VCaP (cell line): ENCODE data around the gene DUSP16.

ENCODE experiments used
- H3K27ac ChIP-seq: fragments of 450-650 bp; 2 replicates; pipeline ENCODE4 v1.5.1; 2017
- CTCF ChIP-seq: fragments of 450-650 bp; conservative IDR thresholded peaks from 2 replicates; pipeline ENCODE4 v1.5.1; 2017; ENCODE audit warnings: mild to moderate bottlenecking, moderate library complexity

The DUSP16 gene

GRCh38 chr12:12531194-12531593 lies 31.5 kb downstream of the DUSP16 start:
- TF ChIP-seq CTCF: no peak
- no peak overlapping the region for H3K27ac ChIP-seq

GRCh38 chr12:12529783-12530421 lies 32.8 kb downstream of the DUSP16 start:
- no peak for TF ChIP-seq CTCF
- no peak overlapping the region for H3K27ac ChIP-seq

- no peak for TF ChIP-seq CTCF
- H3K27ac ChIP-seq: no peak overlapping the region
Observed at GRCh38 chr12:12528361-12529270, 34.0 kb downstream of the DUSP16 start.

- no peak overlapping the region for H3K27ac ChIP-seq
- no peak for TF ChIP-seq CTCF
Observed at GRCh38 chr12:12527820-12528296, 34.8 kb downstream of the DUSP16 start.

GRCh38 chr12:12524128-12524527 lies 38.5 kb downstream of the DUSP16 start:
- H3K27ac ChIP-seq: no peak overlapping the region; the same call in 1 of the 2 replicates
- TF ChIP-seq CTCF: no peak

- TF ChIP-seq CTCF: no peak
- H3K27ac ChIP-seq: peak overlapping the region; percentile 7; the same call in 1 of the 2 replicates
Observed at GRCh38 chr12:12523229-12523628, 39.4 kb downstream of the DUSP16 start.

- peak overlapping the region; percentile 7 for H3K27ac ChIP-seq
Observed at GRCh38 chr12:12522657-12523056, 40.0 kb downstream of the DUSP16 start.

GRCh38 chr12:12521888-12522287 lies 40.8 kb downstream of the DUSP16 start:
- TF ChIP-seq CTCF: no peak
- no peak overlapping the region; the same call in 1 of the 2 replicates for H3K27ac ChIP-seq
